Tibial nerve (tissue), 4 donors: ENCODE measurements around the gene LHPP. TPM values are rescaled to one million over a fixed set of nuclear protein-coding genes. Genes with fewer than 3 reads are reported as not detected.

Source experiments
- DNase-seq, 2 donors: peaks; one replicate each; pipeline ENCODE4 v3.0.0-alpha.2; 2019; ENCODE audit warnings: low spot score in 2 of 2
- H3K27ac ChIP-seq, 4 donors: fragments of 200-600 bp; sonication (generic) in 3 of 4; one replicate each; pipeline ENCODE4 v1.5.1; 2017 to 2019; ENCODE audit warnings: mild to moderate bottlenecking in 1 of 4
- H3K27me3 ChIP-seq, 2 donors: fragments of 200-600 bp; sonication (generic) in 1 of 2; one replicate each; pipeline versions ENCODE4 v1.5.1 to v1.6.0; 2017 to 2019
- H3K36me3 ChIP-seq, 3 donors: fragments of 200-600 bp; sonication (generic); one replicate each; pipeline ENCODE4 v1.5.1; 2018 to 2019
- H3K4me1 ChIP-seq, 4 donors: fragments of 200-600 bp; sonication (generic) in 3 of 4; one replicate each; pipeline ENCODE4 v1.5.1; 2017 to 2019
- H3K4me3 ChIP-seq, 4 donors: fragments of 200-600 bp; sonication (generic) in 3 of 4; one replicate each; pipeline ENCODE4 v1.5.1; 2017 to 2019; ENCODE audit warnings: mild to moderate bottlenecking in 1 of 4, moderate library complexity in 1 of 4
- H3K9me3 ChIP-seq, 4 donors: fragments of 200-600 bp; sonication (generic) in 3 of 4; one replicate each; pipeline ENCODE4 v1.5.1; 2017 to 2019
- EP300 ChIP-seq, 2 donors: sonication (generic); formaldehyde crosslinking; IDR thresholded peaks; one replicate each; pipeline ENCODE4 v1.6.1; 2017; ENCODE audit warnings: antibody characterized with exemption in 2 of 2, mild to moderate bottlenecking in 1 of 2
- POLR2A ChIP-seq, 2 donors: fragments of 450-650 bp; IDR thresholded peaks; one replicate each; pipeline ENCODE4 v1.6.1; 2017; ENCODE audit warnings: antibody characterized with exemption in 2 of 2, mild to moderate bottlenecking in 2 of 2, moderate library complexity in 2 of 2
- WGBS, 2 donors: methylation state at CpG; one replicate each; pipeline ENCODE4 v1.1.5; 2018; 5-methylcytosine and 5-hydroxymethylcytosine counted together
- total RNA-seq, 4 donors: library from RNA; depleted of rRNA; stranded (reverse); fragments of >200 nt; gene quantifications; one replicate each; pipeline ENCODE4 v1.1.0, GENCODE V29; 2016
- TF ChIP-seq, protein P1 (sequence below), 5 experiments: fragments of 200-600 bp in 3 of 5; fragments of 450-650 bp in 2 of 5; sonication (generic) in 3 of 5; IDR thresholded peaks; one replicate each; pipeline ENCODE4 v1.5.1; 2016 to 2019; ENCODE audit warnings: antibody characterized with exemption in 5 of 5, mild to moderate bottlenecking in 3 of 5, moderate library complexity in 2 of 5

The LHPP gene
- total RNA-seq, 4 donors from 2014 or later = 25.5 to 211 (median 123) TPM

DNA sequence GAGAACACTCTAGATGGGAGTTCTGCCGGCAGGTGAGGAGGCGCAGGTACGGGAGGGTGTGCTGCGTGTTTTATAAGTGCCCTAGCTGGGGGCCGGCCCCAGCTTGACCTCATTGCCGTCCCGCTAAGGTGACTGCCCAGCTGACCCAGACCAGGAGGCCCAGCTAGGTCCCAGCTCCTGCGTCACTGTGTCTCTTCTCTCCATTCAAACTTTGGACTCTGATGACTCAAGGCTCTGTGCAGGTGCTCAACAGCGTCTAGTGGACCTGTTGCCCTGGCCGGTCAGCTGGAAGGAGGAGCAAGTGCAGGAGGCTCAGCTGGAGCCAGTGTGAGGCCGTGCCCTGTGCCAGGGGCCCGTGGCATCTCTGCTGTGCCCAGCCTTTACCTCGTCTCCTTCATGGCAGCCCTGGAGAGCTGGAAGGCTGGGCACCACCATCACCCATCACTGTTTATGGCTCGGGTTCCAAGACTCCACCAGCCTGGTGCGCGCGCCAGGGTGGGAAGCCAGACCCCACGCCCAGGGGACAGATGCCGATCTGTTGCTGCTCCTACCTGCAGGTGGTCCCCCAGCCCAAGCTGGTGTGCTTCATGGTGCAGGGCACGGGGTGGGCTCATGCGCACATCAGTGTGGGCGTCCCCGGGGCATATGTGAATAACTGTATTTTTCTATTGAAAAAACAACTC is 14.6 kb downstream of the LHPP start:
- Histone ChIP-seq H3K27me3 (no peaks in the 10 kb centered on the region), H3K9me3 (no peaks in the 10 kb centered on the region), H3K27ac (no peak overlapping the region), H3K36me3 (peaks cover 0 to 4% (median 0%) of the 10 kb centered on the region in 3 donors), H3K4me1 (no peaks in the 10 kb centered on the region), H3K4me3 (no peak overlapping the region)
- 93 to 96% methylated on average over 14 to 15 of the region's 23 CpGs for WGBS, 2 donors
- no peak for DNase-seq
- TF ChIP-seq, protein P1, sequence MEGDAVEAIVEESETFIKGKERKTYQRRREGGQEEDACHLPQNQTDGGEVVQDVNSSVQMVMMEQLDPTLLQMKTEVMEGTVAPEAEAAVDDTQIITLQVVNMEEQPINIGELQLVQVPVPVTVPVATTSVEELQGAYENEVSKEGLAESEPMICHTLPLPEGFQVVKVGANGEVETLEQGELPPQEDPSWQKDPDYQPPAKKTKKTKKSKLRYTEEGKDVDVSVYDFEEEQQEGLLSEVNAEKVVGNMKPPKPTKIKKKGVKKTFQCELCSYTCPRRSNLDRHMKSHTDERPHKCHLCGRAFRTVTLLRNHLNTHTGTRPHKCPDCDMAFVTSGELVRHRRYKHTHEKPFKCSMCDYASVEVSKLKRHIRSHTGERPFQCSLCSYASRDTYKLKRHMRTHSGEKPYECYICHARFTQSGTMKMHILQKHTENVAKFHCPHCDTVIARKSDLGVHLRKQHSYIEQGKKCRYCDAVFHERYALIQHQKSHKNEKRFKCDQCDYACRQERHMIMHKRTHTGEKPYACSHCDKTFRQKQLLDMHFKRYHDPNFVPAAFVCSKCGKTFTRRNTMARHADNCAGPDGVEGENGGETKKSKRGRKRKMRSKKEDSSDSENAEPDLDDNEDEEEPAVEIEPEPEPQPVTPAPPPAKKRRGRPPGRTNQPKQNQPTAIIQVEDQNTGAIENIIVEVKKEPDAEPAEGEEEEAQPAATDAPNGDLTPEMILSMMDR (IDR thresholded peaks at IDR 0.05) = no peak
- TF ChIP-seq POLR2A (IDR thresholded peaks at IDR 0.05) = no peak
- TF ChIP-seq EP300 (IDR thresholded peaks at IDR 0.05) = no peak

DNA sequence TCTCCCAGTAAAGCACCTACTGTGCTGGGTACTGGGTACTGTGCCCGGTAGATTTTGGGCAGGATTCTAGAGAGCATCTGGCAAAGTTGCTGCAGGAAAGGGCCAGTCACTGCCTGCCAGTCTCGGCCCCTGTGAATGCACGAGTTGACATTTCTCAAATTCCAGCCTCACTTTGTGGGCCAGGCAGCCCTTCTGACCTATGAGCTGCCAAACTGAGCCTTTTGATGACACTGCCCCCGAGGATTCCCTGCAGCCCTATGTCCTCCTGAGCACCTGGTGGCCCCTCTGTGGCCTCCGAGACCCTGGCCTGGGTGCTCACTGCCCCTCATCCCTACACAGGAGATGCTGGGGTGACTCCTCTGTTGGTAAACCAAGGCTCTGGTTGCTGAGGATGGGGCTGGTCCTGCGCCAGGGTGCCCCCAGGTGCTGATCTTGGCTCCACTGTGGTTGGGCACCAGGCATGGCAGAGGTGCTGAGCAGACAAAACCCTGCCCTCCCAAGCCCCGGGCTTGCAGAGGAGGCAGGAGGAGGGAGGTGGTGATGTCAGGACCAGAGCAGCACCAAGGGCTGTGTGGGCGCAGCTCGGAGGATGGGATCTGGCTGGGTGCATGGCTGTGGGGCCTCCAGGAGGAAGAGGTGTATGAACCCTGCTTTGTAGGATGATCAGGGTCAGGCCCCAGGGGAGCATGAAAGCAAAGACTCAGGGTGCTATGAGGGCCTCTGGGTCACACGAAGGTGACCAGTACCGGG is 16.2 kb downstream of the LHPP start:
- Histone ChIP-seq H3K36me3 (peaks cover 0 to 4% (median 0%) of the 10 kb centered on the region in 3 donors), H3K27me3 (no peaks in the 10 kb centered on the region), H3K4me1 (no peaks in the 10 kb centered on the region), H3K9me3 (no peaks in the 10 kb centered on the region), H3K4me3 (no peak overlapping the region), H3K27ac (no peak overlapping the region)
- 64 to 70% methylated on average over 7 to 11 of the region's 11 CpGs for WGBS, 2 donors
- no peak for DNase-seq
- TF ChIP-seq POLR2A (IDR thresholded peaks at IDR 0.05) (no peak), EP300 (IDR thresholded peaks at IDR 0.05) (no peak)
- TF ChIP-seq, protein P1 (IDR thresholded peaks at IDR 0.05) = no peak

DNA sequence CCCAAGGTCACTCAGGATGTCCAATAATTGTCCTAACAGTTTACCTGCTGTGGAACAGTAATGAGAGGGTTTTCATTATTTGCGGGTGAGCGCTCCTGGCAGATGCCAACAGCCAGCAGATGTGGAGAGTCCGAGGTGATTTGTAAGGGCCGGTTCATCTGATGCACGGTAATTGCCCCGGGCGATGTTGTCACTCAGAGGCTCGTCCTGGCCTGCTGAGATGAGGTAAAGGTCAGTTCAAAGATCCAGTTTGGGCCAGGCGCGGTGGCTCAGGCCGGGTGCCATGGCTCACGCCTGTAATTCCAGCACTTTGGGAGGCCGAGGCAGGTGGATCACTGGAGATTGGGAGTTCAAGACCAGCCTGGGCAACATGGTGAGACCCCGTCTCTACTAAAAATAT is 16.9 kb downstream of the LHPP start:
- WGBS, 2 donors = 84 to 87% methylated on average over 14 of the region's 14 CpGs
- H3K27ac ChIP-seq = no peak overlapping the region
- H3K4me1 ChIP-seq = no peaks in the 10 kb centered on the region
- H3K27me3 ChIP-seq = no peaks in the 10 kb centered on the region
- TF ChIP-seq EP300 (IDR thresholded peaks at IDR 0.05) (no peak), POLR2A (IDR thresholded peaks at IDR 0.05) (no peak)
- TF ChIP-seq, protein P1 (IDR thresholded peaks at IDR 0.05) = no peak
- H3K36me3 ChIP-seq = peaks cover 0 to 4% (median 0%) of the 10 kb centered on the region in 3 donors
- no peak for DNase-seq
- H3K9me3 ChIP-seq = no peaks in the 10 kb centered on the region
- no peak overlapping the region for H3K4me3 ChIP-seq

GRCh38 chr10:124480860-124481259 is 19.2 kb downstream of the LHPP start:
- H3K4me1 ChIP-seq = no peaks in the 10 kb centered on the region
- DNase-seq = no peak
- H3K4me3 ChIP-seq = no peak overlapping the region
- H3K27me3 ChIP-seq = no peaks in the 10 kb centered on the region
- TF ChIP-seq, protein P1 (IDR thresholded peaks at IDR 0.05) = no peak
- TF ChIP-seq POLR2A (IDR thresholded peaks at IDR 0.05) (no peak), EP300 (IDR thresholded peaks at IDR 0.05) (no peak)
- peaks cover 0 to 4% (median 0%) of the 10 kb centered on the region in 3 donors for H3K36me3 ChIP-seq
- WGBS, 2 donors = 68 to 69% methylated on average over 5 of the region's 5 CpGs
- no peaks in the 10 kb centered on the region for H3K9me3 ChIP-seq
- H3K27ac ChIP-seq = no peak overlapping the region

DNA sequence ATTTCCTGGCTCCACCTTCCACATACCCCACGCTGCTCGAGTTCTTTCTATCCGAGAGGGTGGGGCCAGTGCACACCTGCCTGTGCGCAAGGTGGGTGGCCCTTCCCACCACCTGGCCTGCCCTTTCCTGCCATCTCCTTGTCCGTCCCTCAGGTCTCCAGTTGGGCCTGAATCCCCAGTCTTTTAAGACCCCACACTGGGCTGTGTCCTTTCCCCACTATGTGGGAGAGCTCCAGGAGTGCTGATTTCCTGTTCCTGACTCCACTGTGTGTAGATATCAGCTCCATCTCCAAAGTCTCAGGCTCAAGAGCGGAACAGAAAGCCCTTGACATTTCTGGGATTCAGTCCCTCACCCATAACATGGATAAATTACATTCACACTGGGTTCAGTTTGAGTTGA is 20.1 kb downstream of the LHPP start:
- Histone ChIP-seq H3K9me3 (no peaks in the 10 kb centered on the region), H3K27ac (no peak overlapping the region), H3K4me3 (no peak overlapping the region), H3K27me3 (no peaks in the 10 kb centered on the region), H3K4me1 (no peaks in the 10 kb centered on the region), H3K36me3 (peaks cover 0 to 6% (median 0%) of the 10 kb centered on the region in 3 donors)
- 83 to 84% methylated on average over 6 of the region's 6 CpGs for WGBS, 2 donors
- no peak for DNase-seq
- TF ChIP-seq, protein P1 (IDR thresholded peaks at IDR 0.05) = no peak
- TF ChIP-seq EP300 (IDR thresholded peaks at IDR 0.05) = no peak
- TF ChIP-seq POLR2A (IDR thresholded peaks at IDR 0.05) = no peak
